ENCODE measurements around the gene ST7. TPM values are rescaled to one million over a fixed set of nuclear protein-coding genes. Genes with fewer than 3 reads are reported as not detected.

The ST7 gene
- total and polyA plus RNA-seq, 2 of the 13 experiments (the other 11 are each of a cell fraction or from before 2014, with no cell fraction given) = 17.3 to 23.5 TPM

DNA sequence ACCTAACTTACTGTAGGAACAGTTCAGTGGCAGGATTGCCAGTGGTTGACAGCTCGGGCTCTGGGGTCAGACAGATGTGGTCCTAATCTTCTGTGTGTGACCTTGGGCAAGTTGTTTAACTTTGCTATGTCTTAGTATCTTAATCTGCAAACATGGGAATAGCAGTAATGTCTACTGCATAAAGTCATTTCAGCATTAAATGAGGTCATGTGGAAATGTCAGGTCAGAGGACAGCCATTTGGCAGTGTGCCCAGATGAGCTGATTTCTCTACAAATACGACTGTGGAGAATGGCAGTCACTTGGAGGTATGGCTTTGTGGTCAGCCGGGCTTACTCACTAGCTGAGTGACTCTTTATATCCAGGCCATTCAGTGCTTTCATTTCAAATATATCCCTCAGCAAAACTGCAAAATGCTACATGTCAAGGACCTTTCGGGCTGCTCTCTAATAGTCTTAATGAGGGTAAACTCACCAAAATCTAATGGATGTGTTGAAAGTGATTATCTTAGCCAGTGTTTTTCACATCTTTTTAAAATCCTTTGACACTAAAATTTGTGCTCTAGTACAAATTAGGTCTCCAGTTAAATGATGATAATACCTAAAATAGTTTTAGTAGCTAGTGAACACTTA, 171.4 kb downstream of the ST7 start (continued):
- TF ChIP-seq ZNF883 (CRISPR knock-in tag; IDR thresholded peaks at IDR 0.05; ENCODE audit: not compliant biosample characterization) (no peak), ZBTB3 (CRISPR knock-in tag; IDR thresholded peaks at IDR 0.05; ENCODE audit: borderline replicate concordance, low read depth) (no peak), ZNF33B (CRISPR knock-in tag; IDR thresholded peaks at IDR 0.05) (no peak), ZNF350 (CRISPR knock-in tag; IDR thresholded peaks at IDR 0.05; ENCODE audit: borderline replicate concordance, low read depth) (no peak), ZFP36 (IDR thresholded peaks at IDR 0.05; ENCODE audit: borderline replicate concordance, low read depth, low read length, partially characterized antibody) (no peak), FOSL1 (CRISPR knock-in tag; IDR thresholded peaks at IDR 0.05; ENCODE audit: borderline replicate concordance) (no peak), ZNF660 (CRISPR knock-in tag; IDR thresholded peaks at IDR 0.05; ENCODE audit: borderline replicate concordance, low read depth) (no peak), KDM1A (CRISPR knock-in tag; IDR thresholded peaks at IDR 0.05) (no peak), TCF7L2 (IDR thresholded peaks at IDR 0.05; ENCODE audit: low read depth, low read length) (no peak), HHEX (CRISPR knock-in tag; IDR thresholded peaks at IDR 0.05) (peak; percentile 78), KLF15 (CRISPR knock-in tag; IDR thresholded peaks at IDR 0.05; ENCODE audit: borderline replicate concordance) (no peak), TCF7 (IDR thresholded peaks at IDR 0.05; ENCODE audit: low read depth) (no peak), RFX5 (IDR thresholded peaks at IDR 0.05; ENCODE audit: low read depth, low read length) (no peak), SMARCE1 (IDR thresholded peaks at IDR 0.05; ENCODE audit: borderline replicate concordance) (no peak), ZNF253 (CRISPR knock-in tag; IDR thresholded peaks at IDR 0.05; ENCODE audit: borderline replicate concordance) (no peak), ZNF121 (CRISPR knock-in tag; IDR thresholded peaks at IDR 0.05) (no peak), MAZ (IDR thresholded peaks at IDR 0.05; ENCODE audit: borderline replicate concordance, low read depth, low read length) (no peak), MAZ (CRISPR knock-in tag; IDR thresholded peaks at IDR 0.05; ENCODE audit: low read depth) (no peak), ZNF556 (CRISPR knock-in tag; IDR thresholded peaks at IDR 0.05; ENCODE audit: borderline replicate concordance) (no peak)
- TF ChIP-seq, protein P1, sequence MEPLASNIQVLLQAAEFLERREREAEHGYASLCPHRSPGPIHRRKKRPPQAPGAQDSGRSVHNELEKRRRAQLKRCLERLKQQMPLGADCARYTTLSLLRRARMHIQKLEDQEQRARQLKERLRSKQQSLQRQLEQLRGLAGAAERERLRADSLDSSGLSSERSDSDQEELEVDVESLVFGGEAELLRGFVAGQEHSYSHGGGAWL (CRISPR knock-in tag; IDR thresholded peaks at IDR 0.05) = no peak
- TF ChIP-seq, protein P2, sequence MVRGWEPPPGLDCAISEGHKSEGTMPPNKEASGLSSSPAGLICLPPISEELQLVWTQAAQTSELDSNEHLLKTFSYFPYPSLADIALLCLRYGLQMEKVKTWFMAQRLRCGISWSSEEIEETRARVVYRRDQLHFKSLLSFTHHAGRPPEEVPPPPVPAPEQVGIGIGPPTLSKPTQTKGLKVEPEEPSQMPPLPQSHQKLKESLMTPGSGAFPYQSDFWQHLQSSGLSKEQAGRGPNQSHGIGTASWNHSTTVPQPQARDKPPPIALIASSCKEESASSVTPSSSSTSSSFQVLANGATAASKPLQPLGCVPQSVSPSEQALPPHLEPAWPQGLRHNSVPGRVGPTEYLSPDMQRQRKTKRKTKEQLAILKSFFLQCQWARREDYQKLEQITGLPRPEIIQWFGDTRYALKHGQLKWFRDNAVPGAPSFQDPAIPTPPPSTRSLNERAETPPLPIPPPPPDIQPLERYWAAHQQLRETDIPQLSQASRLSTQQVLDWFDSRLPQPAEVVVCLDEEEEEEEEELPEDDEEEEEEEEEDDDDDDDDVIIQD (CRISPR knock-in tag; IDR thresholded peaks at IDR 0.05; ENCODE audit: low read depth) = peak; percentile 61; the same call in 1 of the 2 replicates
- TF ChIP-seq, protein P3, sequence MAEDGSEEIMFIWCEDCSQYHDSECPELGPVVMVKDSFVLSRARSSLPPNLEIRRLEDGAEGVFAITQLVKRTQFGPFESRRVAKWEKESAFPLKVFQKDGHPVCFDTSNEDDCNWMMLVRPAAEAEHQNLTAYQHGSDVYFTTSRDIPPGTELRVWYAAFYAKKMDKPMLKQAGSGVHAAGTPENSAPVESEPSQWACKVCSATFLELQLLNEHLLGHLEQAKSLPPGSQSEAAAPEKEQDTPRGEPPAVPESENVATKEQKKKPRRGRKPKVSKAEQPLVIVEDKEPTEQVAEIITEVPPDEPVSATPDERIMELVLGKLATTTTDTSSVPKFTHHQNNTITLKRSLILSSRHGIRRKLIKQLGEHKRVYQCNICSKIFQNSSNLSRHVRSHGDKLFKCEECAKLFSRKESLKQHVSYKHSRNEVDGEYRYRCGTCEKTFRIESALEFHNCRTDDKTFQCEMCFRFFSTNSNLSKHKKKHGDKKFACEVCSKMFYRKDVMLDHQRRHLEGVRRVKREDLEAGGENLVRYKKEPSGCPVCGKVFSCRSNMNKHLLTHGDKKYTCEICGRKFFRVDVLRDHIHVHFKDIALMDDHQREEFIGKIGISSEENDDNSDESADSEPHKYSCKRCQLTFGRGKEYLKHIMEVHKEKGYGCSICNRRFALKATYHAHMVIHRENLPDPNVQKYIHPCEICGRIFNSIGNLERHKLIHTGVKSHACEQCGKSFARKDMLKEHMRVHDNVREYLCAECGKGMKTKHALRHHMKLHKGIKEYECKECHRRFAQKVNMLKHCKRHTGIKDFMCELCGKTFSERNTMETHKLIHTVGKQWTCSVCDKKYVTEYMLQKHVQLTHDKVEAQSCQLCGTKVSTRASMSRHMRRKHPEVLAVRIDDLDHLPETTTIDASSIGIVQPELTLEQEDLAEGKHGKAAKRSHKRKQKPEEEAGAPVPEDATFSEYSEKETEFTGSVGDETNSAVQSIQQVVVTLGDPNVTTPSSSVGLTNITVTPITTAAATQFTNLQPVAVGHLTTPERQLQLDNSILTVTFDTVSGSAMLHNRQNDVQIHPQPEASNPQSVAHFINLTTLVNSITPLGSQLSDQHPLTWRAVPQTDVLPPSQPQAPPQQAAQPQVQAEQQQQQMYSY (CRISPR knock-in tag; IDR thresholded peaks at IDR 0.05) = no peak
- TF ChIP-seq, protein P4, sequence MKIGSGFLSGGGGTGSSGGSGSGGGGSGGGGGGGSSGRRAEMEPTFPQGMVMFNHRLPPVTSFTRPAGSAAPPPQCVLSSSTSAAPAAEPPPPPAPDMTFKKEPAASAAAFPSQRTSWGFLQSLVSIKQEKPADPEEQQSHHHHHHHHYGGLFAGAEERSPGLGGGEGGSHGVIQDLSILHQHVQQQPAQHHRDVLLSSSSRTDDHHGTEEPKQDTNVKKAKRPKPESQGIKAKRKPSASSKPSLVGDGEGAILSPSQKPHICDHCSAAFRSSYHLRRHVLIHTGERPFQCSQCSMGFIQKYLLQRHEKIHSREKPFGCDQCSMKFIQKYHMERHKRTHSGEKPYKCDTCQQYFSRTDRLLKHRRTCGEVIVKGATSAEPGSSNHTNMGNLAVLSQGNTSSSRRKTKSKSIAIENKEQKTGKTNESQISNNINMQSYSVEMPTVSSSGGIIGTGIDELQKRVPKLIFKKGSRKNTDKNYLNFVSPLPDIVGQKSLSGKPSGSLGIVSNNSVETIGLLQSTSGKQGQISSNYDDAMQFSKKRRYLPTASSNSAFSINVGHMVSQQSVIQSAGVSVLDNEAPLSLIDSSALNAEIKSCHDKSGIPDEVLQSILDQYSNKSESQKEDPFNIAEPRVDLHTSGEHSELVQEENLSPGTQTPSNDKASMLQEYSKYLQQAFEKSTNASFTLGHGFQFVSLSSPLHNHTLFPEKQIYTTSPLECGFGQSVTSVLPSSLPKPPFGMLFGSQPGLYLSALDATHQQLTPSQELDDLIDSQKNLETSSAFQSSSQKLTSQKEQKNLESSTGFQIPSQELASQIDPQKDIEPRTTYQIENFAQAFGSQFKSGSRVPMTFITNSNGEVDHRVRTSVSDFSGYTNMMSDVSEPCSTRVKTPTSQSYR (CRISPR knock-in tag; IDR thresholded peaks at IDR 0.05; ENCODE audit: borderline replicate concordance) = no peak
